ENCODE results near the gene CHST15. TPM values are rescaled to one million over a fixed set of nuclear protein-coding genes. Genes with fewer than 3 reads are reported as not detected.

Gene CHST15
- total RNA-seq, 6 donors from 2014 or later = 16.1 to 54.5 (median 27.3) TPM

GRCh38 chr10:124071141-124071540 is 22.3 kb downstream of the CHST15 start:
- Histone ChIP-seq H3K27me3 (no peaks in the 10 kb centered on the region), H3K9me3 (no peaks in the 10 kb centered on the region), H3K4me3 (no peak overlapping the region), H3K4me1 (peaks cover 15 to 29% (median 22%) of the 10 kb centered on the region in 4 donors), H3K36me3 (no peaks in the 10 kb centered on the region), H3K27ac (no peak overlapping the region)
- DNase-seq (no peak), ATAC-seq (ENCODE audit: low FRiP score in 2 of 2) (no peak)
- WGBS, 2 donors = 94 to 97% methylated on average over 5 of the region's 5 CpGs
- TF ChIP-seq CTCF (IDR thresholded peaks at IDR 0.05) = no peak
- no peak for TF ChIP-seq POLR2AphosphoS5 (IDR thresholded peaks at IDR 0.05)

- Histone ChIP-seq H3K4me3 (no peak overlapping the region), H3K9me3 (no peaks in the 10 kb centered on the region), H3K36me3 (no peaks in the 10 kb centered on the region), H3K27me3 (no peaks in the 10 kb centered on the region), H3K27ac (no peak overlapping the region), H3K4me1 (peaks cover 16 to 33% (median 24%) of the 10 kb centered on the region in 4 donors)
- WGBS, 2 donors = 92 to 97% methylated on average over 8 to 10 of the region's 10 CpGs
- TF ChIP-seq POLR2A (IDR thresholded peaks at IDR 0.05) = no peak
- no peak for TF ChIP-seq CTCF (IDR thresholded peaks at IDR 0.05)
- no peak for TF ChIP-seq EP300 (IDR thresholded peaks at IDR 0.05)
- no peak for TF ChIP-seq POLR2AphosphoS5 (IDR thresholded peaks at IDR 0.05)
- ATAC-seq (ENCODE audit: low FRiP score in 2 of 2) (no peak), DNase-seq (no peak)
Observed at GRCh38 chr10:124070666-124071065, 22.7 kb downstream of the CHST15 start.

- no peaks in the 10 kb centered on the region for H3K27me3 ChIP-seq
- DNase-seq = no peak
- no peaks in the 10 kb centered on the region for H3K9me3 ChIP-seq
- H3K27ac ChIP-seq = no peak overlapping the region
- 85 to 89% methylated on average over 11 of the region's 11 CpGs for WGBS, 2 donors
- no peaks in the 10 kb centered on the region for H3K36me3 ChIP-seq
- H3K4me3 ChIP-seq = no peak overlapping the region
- ATAC-seq (ENCODE audit: low FRiP score in 2 of 2) = no peak
- TF ChIP-seq CTCF (IDR thresholded peaks at IDR 0.05) (no peak), EP300 (IDR thresholded peaks at IDR 0.05) (no peak), POLR2AphosphoS5 (IDR thresholded peaks at IDR 0.05) (no peak), POLR2A (IDR thresholded peaks at IDR 0.05) (no peak)
- peaks cover 12 to 35% (median 31%) of the 10 kb centered on the region in 4 donors for H3K4me1 ChIP-seq
Observed at GRCh38 chr10:124069341-124070264, 23.8 kb downstream of the CHST15 start.

GRCh38 chr10:124068929-124069328 is 24.5 kb downstream of the CHST15 start:
- Histone ChIP-seq H3K4me1 (peaks cover 17 to 36% (median 36%) of the 10 kb centered on the region in 4 donors), H3K27me3 (no peaks in the 10 kb centered on the region), H3K9me3 (no peaks in the 10 kb centered on the region), H3K36me3 (no peaks in the 10 kb centered on the region), H3K27ac (no peak overlapping the region), H3K4me3 (no peak overlapping the region)
- 77 to 85% methylated on average over 2 to 3 of the region's 3 CpGs for WGBS, 2 donors
- no peak for DNase-seq
- TF ChIP-seq CTCF (IDR thresholded peaks at IDR 0.05) = no peak
- no peak for TF ChIP-seq EP300 (IDR thresholded peaks at IDR 0.05)
- no peak for TF ChIP-seq POLR2AphosphoS5 (IDR thresholded peaks at IDR 0.05)
- TF ChIP-seq POLR2A (IDR thresholded peaks at IDR 0.05) = no peak
- ATAC-seq (ENCODE audit: low FRiP score in 2 of 2) = no peak
